ENCODE data around the gene ITGAD.
A peak's percentile ranks its signal among the peaks of the same experiment; 100 is the strongest.

Gene ITGAD

DNA sequence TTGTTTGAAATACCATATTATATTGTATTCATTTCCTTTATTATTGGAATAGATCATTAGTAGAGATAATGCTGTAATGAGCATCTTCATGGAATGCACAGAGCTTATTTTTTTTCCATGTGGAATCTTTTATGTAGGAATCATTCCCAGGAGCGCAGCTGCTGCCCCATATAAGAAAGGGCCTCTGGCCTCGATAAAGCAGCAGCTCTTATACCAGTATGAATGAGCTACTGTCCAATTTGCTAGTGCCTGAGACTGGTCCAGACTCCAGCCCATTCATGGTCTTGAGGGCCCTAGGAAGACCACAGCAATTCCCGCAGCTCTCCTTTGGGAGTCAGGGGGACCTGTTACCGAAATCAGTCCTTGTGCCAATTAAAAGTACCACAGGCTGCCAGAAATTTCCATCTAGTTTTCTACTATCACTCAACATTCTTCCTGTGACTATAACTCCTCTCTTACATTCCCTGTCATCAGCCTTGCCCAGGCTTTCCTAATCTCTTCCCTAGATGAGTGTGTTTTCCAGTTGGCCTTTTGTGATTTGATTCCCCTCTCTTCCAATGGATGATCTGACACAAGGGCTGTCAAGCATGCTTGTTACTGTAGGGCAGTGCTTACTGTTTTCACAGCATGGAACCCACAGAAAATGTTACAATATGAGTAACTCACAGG is 47.5 kb downstream of the ITGAD start:
- TF ChIP-seq GATA2 (IDR thresholded peaks at IDR 0.05; ENCODE audit: low read depth, low read length) = no peak
- TF ChIP-seq GATA3 (IDR thresholded peaks at IDR 0.05; ENCODE audit: low read depth, low read length) = no peak

DNA sequence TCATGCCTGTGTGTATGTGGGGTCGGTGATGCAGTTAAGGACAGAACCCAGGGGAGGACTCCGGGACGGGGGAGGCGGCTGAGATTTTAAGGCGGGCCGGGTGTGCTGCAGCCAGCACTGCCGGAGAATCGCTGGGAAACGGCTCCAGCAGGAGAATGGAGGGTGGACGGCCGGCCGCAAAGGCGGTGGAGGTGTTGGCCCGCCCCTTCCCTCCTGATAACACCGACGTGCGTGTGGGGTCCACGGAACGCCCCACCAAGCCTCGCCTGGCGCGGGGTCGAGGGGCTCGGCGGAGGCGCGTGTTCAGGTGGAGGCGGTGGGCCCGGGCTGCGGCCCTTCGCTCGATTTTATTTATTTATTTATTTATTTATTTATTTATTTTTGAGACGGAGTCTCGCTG is 48.8 kb downstream of the ITGAD start:
- no peak for TF ChIP-seq GATA3 (IDR thresholded peaks at IDR 0.05; ENCODE audit: low read depth, low read length)
- TF ChIP-seq GATA2 (IDR thresholded peaks at IDR 0.05; ENCODE audit: low read depth, low read length) = no peak

DNA sequence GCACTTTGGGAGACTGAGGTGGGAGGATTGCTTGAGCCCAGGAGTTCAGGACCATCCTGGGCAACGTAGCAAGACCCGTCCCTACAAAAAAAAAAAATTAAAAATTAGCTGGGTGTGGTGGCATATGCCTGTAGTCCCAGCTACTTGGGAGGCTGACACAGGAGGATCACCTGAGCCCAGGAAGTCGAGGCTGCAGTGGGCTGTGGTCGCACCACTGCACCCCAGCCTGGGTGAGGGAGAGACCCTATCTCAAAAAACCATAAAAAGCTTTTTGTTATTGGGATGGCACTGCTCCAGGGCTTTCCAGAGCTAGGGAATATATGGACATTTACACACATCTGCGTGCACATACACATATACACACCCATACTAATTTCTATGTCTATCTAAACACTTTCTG is 58.1 kb downstream of the ITGAD start:
- TF ChIP-seq GATA2 (IDR thresholded peaks at IDR 0.05; ENCODE audit: low read depth, low read length) (no peak), GATA3 (IDR thresholded peaks at IDR 0.05; ENCODE audit: low read depth, low read length) (no peak)

DNA sequence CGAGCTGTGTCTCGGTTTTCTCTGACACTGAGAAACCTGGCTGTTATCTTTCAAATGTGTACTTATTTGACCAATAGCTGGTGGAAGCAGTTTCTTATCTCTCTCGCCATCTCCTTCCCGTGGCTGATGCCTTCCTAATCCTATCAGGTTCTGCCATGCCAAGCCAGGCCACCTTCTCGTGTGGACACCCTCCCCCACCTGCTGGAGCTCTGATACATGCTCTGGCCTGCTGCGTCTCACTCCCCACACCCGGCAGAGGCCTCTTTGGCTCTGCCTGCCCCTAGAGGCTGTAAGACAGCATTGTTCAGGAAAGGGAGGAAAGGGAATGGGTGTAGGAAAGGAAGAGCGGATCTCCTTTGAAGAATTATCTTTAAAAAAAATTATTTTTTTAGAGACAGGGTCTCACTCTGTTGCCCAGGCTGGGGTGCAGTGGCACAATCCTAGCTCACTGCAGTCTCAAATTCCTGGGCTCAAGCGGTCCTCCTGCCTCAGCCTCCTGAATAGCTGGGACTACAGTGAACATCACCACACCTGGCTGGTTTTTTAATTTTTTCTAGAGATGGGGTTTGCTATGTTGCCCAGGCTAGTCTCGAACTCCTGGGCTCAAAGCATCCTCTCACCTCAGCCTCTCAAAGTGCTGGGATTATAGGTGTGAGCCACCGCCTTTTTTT is 58.7 kb downstream of the ITGAD start:
- TF ChIP-seq GATA2 (IDR thresholded peaks at IDR 0.05; ENCODE audit: low read depth, low read length) (peak; percentile 88), GATA3 (IDR thresholded peaks at IDR 0.05; ENCODE audit: low read depth, low read length) (no peak)

DNA sequence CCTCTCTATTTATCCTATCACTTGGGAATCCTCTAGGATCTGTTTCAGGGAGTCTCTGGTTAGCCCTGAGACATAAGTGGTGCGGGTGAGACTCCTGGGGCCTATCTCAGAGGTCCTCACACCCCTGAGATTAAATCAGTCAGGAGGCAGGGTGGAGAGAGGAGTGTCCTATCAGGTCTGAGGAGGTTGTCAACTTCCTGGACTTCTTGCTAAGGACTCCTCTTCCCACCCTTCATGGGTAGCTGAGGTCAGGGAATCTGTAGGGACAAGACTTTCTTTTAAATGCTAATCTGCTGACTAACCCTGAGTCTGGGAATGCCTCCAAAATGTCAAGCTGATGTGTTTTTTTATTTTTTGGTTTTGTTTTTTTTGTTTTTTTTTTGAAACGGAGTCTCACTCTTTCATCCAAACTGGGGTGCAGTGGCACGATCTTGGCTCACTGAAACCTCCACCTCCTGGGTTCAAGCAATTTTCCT is 59.5 kb downstream of the ITGAD start:
- TF ChIP-seq GATA2 (IDR thresholded peaks at IDR 0.05; ENCODE audit: low read depth, low read length) (no peak), GATA3 (IDR thresholded peaks at IDR 0.05; ENCODE audit: low read depth, low read length) (no peak)

DNA sequence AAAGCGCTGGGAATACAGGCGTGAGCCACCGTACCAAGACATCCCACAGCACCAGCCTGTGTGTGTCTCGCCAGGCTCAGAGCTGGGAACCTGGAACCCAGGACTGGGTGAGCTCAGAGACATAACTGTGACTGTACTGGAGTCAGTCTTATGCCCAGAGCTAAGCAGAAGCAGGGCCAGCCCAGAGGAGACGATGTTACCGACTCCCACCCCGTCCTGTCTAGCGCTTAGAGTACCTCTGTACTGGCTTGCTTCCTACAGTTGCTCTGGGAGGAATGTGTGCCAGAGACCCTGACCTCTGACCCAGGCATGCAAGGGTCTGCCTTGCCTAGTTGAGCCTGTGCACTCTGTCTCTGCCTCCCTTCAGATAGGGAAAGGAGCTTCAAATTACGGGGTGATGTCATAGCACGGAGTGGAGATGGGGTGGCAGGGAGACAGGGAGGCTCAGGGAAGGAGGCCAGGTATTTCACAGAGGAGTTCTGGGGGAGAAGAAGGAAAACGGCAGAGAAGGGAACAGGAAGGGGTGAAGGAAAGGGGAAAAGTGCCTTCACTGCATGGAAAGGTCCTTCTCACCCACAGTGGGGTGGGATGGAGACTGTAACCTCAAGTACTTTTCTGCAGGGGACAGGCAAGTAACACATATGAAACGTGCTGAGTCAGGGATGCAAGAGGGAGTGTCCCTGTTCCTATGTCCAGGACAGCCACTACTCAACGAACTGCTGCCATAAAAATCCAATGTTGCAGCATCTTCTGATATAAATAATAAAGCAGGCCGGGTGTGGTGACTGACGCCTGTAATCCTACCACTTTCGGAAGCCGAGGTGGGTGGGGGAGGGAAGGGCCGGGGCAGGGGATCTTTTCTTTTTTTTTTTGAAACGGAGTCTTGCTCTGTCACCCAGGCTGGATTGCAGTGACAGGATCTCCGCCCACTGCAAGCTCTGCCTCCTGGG is 60.4 kb downstream of the ITGAD start:
- TF ChIP-seq GATA3 (IDR thresholded peaks at IDR 0.05; ENCODE audit: low read depth, low read length) (no peak), GATA2 (IDR thresholded peaks at IDR 0.05; ENCODE audit: low read depth, low read length) (no peak)

DNA sequence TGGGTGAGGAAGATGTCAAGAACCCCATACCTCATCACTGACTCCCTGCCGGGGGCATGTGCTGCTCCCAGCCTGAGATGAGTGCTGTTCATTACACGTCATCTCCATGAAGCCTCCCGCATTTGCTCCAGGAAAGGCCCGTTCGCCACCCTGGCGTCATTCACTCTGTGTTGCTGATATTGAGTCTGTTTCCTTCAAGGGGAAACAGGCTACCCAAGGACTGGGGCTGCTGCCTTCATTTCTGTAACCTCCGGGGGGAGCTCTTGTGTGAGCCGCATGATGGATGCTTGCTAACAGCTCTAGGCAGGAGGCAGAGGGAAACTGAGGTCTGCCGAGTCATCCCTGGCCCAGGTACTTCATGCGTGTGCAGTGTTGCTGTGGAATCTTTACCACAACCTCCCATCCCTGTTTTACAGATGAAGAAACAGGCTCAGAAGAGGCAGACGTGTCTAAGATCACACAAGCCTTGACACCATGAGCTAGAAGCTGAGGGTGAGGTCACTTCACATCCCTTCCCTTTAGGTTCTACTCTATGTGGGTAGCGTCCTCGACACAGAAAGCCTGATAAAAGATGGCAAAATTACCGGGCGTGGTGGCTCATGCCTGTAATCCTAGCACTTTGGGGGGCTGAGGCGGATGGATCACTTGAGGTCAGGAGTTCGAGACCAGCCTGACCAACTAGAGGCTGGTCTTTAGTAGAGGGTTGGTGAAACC is 62.6 kb downstream of the ITGAD start:
- no peak for TF ChIP-seq GATA3 (IDR thresholded peaks at IDR 0.05; ENCODE audit: low read depth, low read length)
- no peak for TF ChIP-seq GATA2 (IDR thresholded peaks at IDR 0.05; ENCODE audit: low read depth, low read length)

DNA sequence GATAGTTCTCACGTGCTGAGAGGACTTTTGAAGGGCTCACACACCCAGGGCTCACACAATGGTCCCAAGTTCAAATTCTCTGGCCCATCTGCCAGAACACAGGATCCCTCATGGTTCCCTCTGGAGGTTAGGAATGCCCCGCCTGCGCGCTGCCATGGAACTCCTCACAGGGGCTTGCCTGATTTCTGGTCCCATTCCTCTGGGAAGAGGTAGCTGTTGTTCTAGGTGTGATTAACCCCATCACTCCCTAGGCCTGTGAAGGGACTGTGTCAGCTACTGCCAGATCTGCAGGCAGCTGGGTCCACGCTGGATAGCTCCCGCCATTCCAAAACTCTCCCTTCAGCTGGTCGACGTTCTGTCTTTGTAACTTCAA is 63.8 kb downstream of the ITGAD start:
- no peak for TF ChIP-seq GATA3 (IDR thresholded peaks at IDR 0.05; ENCODE audit: low read depth, low read length)

DNA sequence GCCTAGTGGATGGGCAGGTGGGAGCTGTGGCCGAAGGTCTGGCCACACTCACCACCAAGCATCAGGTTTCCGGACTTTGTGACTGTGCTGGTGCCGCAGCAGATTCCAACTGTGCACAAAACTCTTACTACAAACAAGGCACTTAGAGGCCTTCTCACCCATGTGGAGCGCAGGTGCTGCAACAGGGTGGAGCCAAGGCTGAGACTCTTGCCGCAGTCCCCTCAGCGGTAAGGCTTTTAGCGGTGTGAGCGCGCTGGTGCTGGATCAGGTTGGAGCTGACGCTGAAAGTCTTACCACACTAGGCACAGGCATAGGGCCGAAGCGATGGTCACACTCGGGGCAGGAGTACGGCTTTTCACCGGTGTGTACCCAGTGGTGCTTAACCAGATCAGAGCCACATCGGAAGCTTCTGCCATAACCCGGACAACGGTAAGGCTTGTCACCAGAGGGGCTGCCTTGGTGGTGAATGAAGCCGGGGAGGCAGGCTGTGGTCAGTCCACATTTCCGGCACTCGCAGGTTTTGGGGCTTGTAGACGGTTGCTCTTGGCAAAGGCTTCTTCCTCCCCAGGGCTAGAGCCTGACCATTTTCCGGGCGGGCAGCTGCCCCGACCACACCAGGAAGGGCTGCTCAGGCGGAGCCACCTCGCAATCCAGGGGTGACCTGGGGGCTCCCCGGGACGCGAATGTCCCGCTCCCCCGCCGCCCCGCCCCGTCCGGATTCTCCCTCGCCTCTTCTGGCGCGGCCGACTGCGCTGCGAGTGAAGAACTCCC is 65.1 kb downstream of the ITGAD start:
- TF ChIP-seq GATA2 (IDR thresholded peaks at IDR 0.05; ENCODE audit: low read depth, low read length) = no peak
- no peak for TF ChIP-seq GATA3 (IDR thresholded peaks at IDR 0.05; ENCODE audit: low read depth, low read length)

DNA sequence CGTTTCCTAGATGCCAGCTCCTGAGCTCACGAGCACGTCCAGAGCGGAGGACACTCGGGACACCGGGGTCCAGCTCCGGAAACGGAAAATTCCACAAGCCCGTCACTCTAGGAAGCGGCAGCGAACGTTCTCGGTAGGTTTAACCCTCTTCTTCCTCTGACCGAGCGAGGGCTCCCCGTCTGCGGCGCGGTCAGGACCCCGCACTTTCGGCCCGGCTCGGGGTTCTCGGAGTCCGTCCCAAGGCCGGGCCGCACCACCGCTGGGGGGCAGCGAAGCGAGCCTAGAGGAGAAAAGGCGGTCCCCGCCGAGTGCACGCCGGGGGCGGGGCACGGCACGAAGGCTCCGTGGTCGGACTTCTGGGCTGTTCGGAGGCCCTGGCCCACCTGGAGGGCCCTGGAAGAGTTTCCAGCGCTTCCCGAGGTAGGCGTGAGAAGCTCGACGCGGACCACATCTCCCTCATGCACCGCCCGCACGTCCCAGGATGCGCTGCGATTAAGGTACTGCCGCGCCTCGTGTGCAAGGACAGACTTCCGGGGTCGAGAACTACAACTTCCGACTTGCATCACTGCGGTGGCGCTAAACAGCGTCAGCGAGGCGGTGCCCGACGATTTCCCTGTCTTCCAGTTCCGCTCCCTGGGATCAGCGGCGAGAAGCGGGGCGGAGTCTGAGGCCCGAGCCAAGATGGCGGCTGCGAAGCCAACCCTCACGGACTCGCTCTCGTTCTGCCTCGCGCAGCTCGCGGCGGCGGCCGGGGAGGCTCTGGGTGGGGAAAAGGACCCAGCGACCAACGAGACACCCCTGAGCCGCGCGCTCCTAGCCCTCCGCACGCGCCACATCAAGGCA is 65.9 kb downstream of the ITGAD start, which contains the start of gene ARMC5:
Gene ARMC5, plus strand, starts transcription at position 658 of the 843 bp plus-strand sequence. Its CDS starts 24 bp downstream, at position 682.
- TF ChIP-seq GATA3 (IDR thresholded peaks at IDR 0.05; ENCODE audit: low read depth, low read length) (no peak), GATA2 (IDR thresholded peaks at IDR 0.05; ENCODE audit: low read depth, low read length) (0 out of 2 replicates have a peak, but pooled peaks have one; percentile 5)

DNA sequence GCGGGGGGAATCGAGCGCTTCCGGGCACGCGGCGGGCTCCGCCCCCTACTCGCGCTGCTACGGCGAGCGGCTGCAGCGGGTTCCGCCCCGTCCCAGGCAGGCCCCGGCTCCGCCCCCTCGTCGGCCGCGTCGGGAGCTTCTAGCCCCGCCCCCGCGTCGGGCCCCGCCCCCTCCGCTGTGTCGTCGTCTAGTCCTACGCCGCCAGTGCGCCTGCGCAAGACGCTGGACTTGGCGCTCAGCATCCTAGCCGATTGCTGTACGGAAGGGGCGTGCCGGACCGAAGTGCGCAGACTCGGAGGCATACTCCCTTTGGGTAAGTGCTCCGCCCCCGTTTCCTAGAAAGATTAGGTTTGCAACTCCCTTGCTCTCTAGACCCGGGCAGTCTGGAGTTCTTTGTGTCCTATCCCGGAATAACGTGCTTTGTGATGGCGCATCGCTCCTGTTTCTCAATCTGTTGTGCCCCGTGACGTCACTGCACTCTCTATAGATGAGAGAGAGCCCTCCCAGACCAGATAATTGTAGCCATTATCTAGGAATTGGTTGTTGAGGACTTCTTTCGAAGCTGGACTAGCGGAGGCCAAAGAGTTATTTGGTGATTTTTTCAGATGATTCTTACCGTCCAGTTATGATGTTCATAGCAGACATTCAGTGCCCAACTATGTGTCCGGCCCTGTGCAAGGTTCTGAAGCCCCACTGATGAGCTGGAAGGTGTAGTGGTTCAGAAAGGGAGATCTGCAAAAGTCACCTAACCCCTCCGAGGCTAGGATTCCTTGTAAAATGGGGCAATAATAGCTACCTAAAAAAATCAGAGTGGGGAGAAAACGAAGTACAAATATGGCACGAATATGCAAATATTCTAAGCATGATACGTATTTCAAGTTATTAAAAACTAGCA is 66.8 kb downstream of the ITGAD start:
- 0 out of 2 replicates have a peak, but pooled peaks have one; percentile 2 for TF ChIP-seq GATA2 (IDR thresholded peaks at IDR 0.05; ENCODE audit: low read depth, low read length)
- no peak for TF ChIP-seq GATA3 (IDR thresholded peaks at IDR 0.05; ENCODE audit: low read depth, low read length)

All from SH-SY5Y (cell line).